Measurements from ENCODE around the gene CCM2L. TPM values are rescaled to one million over a fixed set of nuclear protein-coding genes. Genes with fewer than 3 reads are reported as not detected.

Gene CCM2L
- total RNA-seq, 4 donors from 2014 or later: 0.88 to 8.3 (median 3.9) TPM

- peak in 2 of 3 donors; percentile 60 to 76 for DNase-seq
- TF ChIP-seq POLR2A (IDR thresholded peaks at IDR 0.05): no peak
- TF ChIP-seq, protein P1, sequence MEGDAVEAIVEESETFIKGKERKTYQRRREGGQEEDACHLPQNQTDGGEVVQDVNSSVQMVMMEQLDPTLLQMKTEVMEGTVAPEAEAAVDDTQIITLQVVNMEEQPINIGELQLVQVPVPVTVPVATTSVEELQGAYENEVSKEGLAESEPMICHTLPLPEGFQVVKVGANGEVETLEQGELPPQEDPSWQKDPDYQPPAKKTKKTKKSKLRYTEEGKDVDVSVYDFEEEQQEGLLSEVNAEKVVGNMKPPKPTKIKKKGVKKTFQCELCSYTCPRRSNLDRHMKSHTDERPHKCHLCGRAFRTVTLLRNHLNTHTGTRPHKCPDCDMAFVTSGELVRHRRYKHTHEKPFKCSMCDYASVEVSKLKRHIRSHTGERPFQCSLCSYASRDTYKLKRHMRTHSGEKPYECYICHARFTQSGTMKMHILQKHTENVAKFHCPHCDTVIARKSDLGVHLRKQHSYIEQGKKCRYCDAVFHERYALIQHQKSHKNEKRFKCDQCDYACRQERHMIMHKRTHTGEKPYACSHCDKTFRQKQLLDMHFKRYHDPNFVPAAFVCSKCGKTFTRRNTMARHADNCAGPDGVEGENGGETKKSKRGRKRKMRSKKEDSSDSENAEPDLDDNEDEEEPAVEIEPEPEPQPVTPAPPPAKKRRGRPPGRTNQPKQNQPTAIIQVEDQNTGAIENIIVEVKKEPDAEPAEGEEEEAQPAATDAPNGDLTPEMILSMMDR (IDR thresholded peaks at IDR 0.05): no peak
- no peaks in the 10 kb centered on the region for H3K9me3 ChIP-seq
- peaks cover 0 to 12% of the 10 kb centered on the region in 2 donors for H3K27me3 ChIP-seq
- peaks cover 0 to 17% (median 4%) of the 10 kb centered on the region in 4 donors for H3K4me1 ChIP-seq
- peak overlapping the region in 3 of 4 donors; percentile 16 to 73 (median 61) for H3K27ac ChIP-seq
- H3K4me3 ChIP-seq: peak overlapping the region; percentile 33 to 50 (median 46)
- H3K36me3 ChIP-seq: no peaks in the 10 kb centered on the region
These were observed 42.6 kb downstream of the CCM2L start for GRCh38 chr20:32052778-32053362.

DNA sequence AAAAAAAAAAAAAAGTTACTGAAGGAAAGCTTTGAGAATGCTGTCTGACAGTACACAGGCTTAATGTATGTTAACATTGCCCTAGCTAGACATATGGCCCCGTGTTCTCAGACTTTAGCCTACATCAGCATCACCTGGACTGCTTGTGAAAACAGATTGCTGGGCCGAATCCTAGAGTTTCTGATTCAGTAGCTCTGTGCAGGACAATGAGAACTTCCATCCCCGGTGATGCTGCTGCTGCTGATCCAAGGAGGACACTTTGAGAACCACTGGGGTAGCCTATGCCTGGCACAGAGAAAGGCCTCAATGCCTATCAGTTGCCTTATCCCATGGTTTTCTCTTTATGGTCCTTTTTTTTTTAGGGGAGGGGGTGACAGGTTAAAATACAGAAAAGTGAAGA, 43.4 kb downstream of the CCM2L start:
- no peaks in the 10 kb centered on the region for H3K9me3 ChIP-seq
- no peak for DNase-seq
- H3K36me3 ChIP-seq: no peaks in the 10 kb centered on the region
- no peak for TF ChIP-seq POLR2A (IDR thresholded peaks at IDR 0.05)
- TF ChIP-seq, protein P1 (IDR thresholded peaks at IDR 0.05): no peak
- H3K4me3 ChIP-seq: no peak overlapping the region
- H3K27ac ChIP-seq: no peak overlapping the region
- H3K4me1 ChIP-seq: peaks cover 0 to 17% (median 4%) of the 10 kb centered on the region in 4 donors
- peaks cover 0 to 12% of the 10 kb centered on the region in 2 donors for H3K27me3 ChIP-seq

GRCh38 chr20:32056708-32057483, 46.7 kb downstream of the CCM2L start:
- TF ChIP-seq POLR2A (IDR thresholded peaks at IDR 0.05): no peak
- TF ChIP-seq, protein P1 (IDR thresholded peaks at IDR 0.05): no peak
- Histone ChIP-seq H3K4me1 (peaks cover 0 to 10% (median 4%) of the 10 kb centered on the region in 4 donors), H3K4me3 (no peak overlapping the region), H3K36me3 (no peaks in the 10 kb centered on the region), H3K27me3 (peaks cover 0 to 9% of the 10 kb centered on the region in 2 donors), H3K27ac (no peak overlapping the region), H3K9me3 (no peaks in the 10 kb centered on the region)
- DNase-seq: peak in 1 of 3 donors; percentile 39

DNA sequence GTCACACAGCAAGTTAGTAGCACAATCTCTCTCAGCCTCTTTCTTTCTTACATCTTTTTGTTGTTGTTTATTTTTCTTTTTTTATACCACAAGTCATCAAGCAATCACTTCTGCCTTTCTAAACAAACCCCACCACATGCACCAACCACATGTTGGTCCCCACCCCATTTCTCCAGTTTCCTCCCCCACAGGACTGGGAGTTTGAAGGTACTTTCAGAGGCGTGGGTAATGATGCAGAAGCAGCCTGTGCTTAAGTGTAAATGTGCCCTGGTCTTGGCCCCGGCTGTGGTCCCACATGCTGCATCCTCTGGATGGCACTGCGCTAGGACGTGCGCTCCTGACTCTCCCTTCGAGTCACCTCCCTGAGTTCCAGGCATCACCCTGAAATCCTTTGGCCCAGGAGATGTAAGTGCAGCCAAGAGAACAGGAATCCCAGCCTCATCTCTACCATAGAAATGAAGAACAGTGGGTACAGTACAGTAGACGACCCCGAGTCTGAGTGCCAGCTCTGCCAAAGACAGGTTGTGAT, 47.5 kb downstream of the CCM2L start:
- Histone ChIP-seq H3K4me3 (no peak overlapping the region), H3K4me1 (peaks cover 0 to 2% (median under 1%) of the 10 kb centered on the region in 4 donors), H3K36me3 (no peaks in the 10 kb centered on the region), H3K27ac (no peak overlapping the region), H3K9me3 (no peaks in the 10 kb centered on the region), H3K27me3 (peaks cover 0 to 1% of the 10 kb centered on the region in 2 donors)
- TF ChIP-seq, protein P1 (IDR thresholded peaks at IDR 0.05): no peak
- TF ChIP-seq POLR2A (IDR thresholded peaks at IDR 0.05): no peak
- peak in 1 of 3 donors; percentile 10 for DNase-seq

GRCh38 chr20:32059189-32059588, 49.0 kb downstream of the CCM2L start:
- H3K27ac ChIP-seq: no peak overlapping the region
- H3K27me3 ChIP-seq: no peaks in the 10 kb centered on the region
- no peak overlapping the region for H3K4me3 ChIP-seq
- H3K4me1 ChIP-seq: no peaks in the 10 kb centered on the region
- TF ChIP-seq POLR2A (IDR thresholded peaks at IDR 0.05): no peak
- no peaks in the 10 kb centered on the region for H3K36me3 ChIP-seq
- H3K9me3 ChIP-seq: no peaks in the 10 kb centered on the region
- no peak for DNase-seq

- Histone ChIP-seq H3K27ac (peak overlapping the region in 1 of 4 donors; percentile 39), H3K4me1 (no peaks in the 10 kb centered on the region)
- no peak for TF ChIP-seq POLR2A (IDR thresholded peaks at IDR 0.05)
- TF ChIP-seq, protein P1 (IDR thresholded peaks at IDR 0.05): no peak
These were observed 52.5 kb downstream of the CCM2L start for GRCh38 chr20:32062776-32063170.

More at GRCh38 chr20:32062776-32063170, 52.5 kb downstream of the CCM2L start:
- Histone ChIP-seq H3K36me3 (no peaks in the 10 kb centered on the region), H3K4me3 (no peak overlapping the region), H3K27me3 (no peaks in the 10 kb centered on the region), H3K9me3 (no peaks in the 10 kb centered on the region)
- DNase-seq: peak in 2 of 3 donors; percentile 38 to 65
